Esophagus muscularis mucosa (tissue), 3 donors: ENCODE measurements around the gene HDAC4.

Experiments
- CTCF ChIP-seq, 3 experiments: fragments of 200-600 bp in 2 of 3; fragments of 450-650 bp in 1 of 3; sonication (generic) in 2 of 3; IDR thresholded peaks; one replicate each; pipeline ENCODE4 v1.5.1; 2017 to 2019; ENCODE audit warnings: antibody characterized with exemption in 3 of 3, mild to moderate bottlenecking in 2 of 3, moderate library complexity in 1 of 3
- POLR2A ChIP-seq: fragments of 450-650 bp; IDR thresholded peaks from one replicate; pipeline ENCODE4 v1.6.1; 2017; ENCODE audit warnings: antibody characterized with exemption, moderate library complexity, mild to moderate bottlenecking, low read depth

DNA sequence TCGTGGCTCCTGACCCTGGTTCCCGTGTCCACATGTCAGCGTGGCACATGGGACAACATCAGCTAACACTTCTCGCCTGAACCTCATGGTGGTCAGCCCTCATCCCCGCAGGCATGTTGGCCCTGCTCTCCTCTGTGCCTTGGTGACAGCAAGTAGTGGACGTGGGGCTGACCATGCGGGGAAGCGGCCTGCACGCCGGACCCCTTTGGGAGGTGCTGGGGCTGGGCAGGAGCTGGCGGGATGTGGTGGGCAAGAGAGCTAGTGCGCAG, 303.5 kb downstream of the HDAC4 start:
- TF ChIP-seq POLR2A (no peak), CTCF (IDR thresholded peaks at IDR 0.05) (no peak)
